Hematopoietic multipotent progenitor cell treated with erythropoietin and hydrocortisone succinate and interleukin-3 and kit ligand, for 6 days (in vitro differentiated cells): ENCODE results near the gene SLC45A1.

Experiments
- DNase-seq: peaks from one replicate; pipeline ENCODE4 v3.0.0-alpha.2; 2015

SLC45A1 gene

DNA sequence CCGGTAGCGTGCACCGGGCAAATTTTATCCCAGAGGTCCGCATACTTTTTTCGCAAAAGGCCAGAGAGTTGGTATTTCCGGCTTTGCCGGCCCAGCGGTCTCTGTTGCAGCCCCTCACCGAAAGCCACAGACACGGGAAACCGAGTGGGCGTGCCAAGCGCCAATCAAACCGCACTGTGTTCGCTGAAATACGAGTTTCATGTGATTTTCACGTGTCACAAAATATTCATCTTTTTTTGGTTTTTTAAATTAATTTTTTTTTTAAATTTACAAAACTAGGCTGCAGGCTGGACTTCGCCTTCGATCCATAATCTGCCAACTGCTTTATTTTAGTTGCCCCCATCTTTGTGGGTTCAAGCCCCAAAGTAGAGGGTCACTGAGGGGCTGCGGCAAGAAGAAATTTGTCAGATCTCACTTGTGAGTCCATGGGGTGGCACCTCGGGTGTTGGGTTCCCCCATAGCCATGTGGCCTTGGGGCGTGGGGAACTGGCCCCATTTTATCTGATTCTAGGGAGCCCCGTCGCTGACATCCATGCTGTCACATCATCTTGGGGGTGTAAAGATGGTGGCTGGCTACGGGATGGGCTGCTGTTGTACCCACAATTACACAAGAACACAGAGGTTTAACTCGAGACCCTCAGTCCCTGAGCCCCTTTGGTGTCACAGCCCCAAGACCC lies 20.8 kb downstream of the SLC45A1 start:
- no peak for DNase-seq

DNA sequence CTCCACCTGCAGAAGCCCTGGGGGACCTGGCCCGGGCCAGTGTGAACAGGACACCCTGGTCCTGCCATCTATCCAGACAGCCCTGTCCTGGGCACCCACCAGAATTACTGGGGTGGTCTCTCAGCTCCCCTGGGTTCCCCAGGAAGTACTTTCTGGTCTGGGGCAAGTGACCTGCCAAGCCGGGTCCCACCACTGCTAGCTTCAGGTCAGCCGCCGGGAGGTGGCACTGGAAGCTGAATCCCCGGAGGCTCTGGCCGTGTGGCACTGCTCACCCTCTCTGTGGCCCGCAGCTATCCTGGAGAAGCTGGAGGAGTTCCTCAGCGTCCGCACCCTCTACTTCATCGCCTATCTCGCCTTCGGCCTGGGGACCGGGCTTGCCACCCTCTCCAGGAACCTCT lies 21.3 kb downstream of the SLC45A1 start:
- no peak for DNase-seq

DNA sequence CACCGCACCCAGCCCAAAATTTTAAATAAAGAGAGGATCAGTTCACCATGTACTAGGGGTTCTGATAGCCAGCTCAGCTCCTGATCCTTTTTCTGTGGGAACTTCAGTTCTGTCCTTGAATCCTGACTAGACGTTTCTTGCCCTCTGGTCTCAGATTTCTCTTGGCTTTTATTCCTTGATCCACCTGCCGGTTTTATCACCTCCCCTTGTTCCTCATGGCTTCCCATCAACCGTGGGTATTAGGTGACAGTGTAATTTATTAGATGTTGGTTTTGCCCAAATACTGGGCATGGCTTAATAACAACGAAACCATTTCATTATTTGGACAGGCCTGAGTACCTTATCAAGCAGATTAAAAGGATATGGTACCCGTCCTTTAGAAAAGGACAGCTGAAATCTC lies 22.5 kb downstream of the SLC45A1 start:
- DNase-seq, result no peak

DNA sequence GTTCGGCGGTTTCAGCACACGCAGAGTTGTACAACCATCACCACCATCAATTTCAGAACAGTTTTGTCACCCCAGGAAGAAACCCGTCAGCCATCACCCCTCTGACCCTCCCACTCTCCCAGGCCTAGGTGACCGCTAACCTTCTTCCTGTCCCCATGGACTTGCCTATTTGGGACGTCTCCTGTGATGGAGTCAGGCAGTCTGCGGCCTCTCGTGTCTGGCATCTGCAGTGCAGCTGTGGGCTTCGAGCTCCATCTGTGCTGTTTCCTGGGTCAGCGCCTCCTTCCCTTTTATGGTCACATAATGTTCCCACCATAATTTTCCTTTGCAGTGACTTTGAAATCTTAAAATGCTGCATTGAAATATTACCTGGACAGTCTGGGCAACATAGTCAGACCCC lies 24.4 kb downstream of the SLC45A1 start:
- DNase-seq, result no peak

DNA sequence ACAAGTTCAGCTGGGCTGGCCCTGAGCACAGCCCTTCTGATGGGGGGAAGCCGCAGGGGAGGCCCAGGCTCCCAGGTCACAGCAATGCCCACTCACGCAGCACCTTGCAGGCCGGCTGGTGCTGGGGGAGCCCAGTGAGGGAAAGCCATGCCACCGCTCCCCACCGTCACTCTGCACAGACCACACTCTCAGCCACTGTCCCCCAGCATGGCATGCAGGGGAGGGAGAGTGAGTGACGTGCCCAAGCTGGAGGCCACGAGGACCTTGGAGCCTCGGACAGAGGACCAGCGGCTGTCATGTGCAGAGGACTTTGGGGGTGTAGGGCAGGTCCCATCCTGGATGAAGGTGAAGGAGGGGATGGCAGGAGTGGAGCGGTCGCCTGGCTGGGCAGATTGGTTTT lies 25.1 kb downstream of the SLC45A1 start:
- no peak for DNase-seq

DNA sequence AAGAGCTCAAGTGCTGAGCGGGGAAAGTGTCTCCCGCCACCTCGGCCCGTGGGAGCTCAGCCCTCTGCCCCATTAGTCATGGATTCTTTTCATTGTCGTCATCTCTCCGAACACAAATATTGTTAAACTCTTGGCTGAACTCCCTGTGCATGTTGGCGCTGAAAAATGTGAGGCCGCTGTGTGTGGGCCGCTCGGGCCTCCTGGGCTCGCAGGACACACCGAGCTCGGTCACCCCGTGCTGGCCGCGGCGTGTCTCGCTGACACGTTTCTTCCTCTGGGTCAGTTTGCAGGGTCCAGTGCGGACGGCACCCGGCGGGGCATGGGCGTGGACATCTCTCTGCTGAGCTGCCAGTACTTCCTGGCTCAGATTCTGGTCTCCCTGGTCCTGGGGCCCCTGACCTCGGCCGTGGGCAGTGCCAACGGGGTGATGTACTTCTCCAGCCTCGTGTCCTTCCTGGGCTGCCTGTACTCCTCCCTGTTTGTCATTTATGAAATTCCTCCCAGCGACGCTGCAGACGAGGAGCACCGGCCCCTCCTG lies 25.6 kb downstream of the SLC45A1 start:
- DNase-seq, result no peak

DNA sequence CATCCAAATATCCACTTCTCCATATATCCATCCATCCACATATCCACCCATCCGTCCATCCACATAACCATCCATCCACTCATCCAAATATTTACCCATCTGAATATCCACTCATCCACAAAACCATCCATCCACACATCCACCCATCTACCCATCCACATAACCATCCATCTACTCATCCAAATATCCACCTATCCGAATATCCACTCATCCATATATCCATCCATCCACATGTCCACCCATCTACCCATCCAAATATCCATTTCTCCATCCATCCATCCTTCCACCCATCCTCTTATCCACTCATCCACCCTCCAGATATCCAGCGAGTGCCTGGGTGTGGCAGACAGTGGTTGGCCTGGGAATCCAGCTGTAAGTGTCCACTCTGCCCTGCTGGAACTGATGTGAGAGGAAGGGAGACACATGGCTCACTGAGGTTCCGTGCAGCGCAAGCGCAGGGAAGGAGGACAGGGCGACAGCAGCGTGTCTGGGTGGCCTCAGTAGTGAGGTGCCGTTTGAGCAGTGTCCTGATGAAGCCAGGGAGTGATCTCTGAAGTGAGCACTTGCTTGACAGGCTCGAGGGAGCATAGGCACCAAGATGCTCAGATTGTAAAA lies 27.1 kb downstream of the SLC45A1 start:
- no peak for DNase-seq

DNA sequence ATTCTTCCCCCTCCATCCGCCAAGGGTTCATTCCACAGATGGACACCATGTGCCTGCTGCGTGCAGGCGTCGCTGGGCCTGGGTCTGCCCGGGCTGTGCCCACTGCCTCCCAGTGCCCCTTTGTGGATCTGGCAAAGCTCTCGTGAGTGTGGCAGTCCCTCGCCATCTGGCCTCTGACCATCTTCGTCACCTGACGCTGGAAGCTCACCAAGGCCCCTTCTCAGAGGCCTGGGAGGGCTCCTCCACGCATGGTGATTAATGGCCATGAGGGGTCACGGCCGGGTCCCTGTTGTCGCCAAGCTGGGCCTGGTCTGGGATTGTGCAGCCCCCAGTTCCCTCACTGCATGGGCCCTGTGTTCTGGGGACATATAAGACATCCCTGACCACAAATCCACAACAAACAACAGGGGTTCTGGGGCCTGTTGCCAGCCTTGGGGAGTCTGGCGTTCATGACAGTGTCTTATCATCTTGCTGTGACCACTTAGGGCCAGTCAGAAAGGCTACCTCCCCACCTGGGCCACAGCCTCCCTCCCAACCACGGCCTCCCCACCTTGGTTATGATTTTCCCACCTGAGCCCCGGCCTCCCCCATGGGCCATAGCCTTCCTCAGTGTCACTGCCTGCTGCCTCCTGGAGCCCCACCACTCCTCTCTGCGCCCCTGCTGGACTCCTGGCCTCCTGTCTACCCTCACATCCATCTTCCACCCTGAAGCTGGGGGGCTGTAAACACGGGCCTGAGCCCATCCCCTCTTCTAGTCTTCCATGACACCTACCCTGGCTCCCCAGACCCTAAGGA lies 27.9 kb downstream of the SLC45A1 start:
- DNase-seq, result no peak

DNA sequence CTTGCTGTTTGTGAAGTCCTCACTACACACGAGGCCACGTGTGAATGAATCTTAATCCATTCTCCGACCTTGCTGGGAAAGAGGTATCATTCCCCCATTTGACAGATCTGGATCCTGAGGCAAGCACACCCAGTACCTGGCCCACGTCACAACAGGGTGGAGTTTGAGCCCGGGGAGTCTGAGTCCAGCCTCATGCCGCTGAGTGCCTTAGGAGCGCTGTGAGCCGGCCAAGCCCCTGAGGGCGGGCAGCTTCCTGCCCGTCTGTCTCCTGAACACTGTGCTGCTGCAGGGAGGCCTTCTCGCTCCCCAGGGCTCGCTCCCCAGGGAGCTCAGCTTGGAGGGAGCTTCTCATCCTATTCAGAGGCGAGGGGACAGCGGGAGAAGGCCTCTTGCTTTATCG lies 29.7 kb downstream of the SLC45A1 start:
- no peak for DNase-seq

DNA sequence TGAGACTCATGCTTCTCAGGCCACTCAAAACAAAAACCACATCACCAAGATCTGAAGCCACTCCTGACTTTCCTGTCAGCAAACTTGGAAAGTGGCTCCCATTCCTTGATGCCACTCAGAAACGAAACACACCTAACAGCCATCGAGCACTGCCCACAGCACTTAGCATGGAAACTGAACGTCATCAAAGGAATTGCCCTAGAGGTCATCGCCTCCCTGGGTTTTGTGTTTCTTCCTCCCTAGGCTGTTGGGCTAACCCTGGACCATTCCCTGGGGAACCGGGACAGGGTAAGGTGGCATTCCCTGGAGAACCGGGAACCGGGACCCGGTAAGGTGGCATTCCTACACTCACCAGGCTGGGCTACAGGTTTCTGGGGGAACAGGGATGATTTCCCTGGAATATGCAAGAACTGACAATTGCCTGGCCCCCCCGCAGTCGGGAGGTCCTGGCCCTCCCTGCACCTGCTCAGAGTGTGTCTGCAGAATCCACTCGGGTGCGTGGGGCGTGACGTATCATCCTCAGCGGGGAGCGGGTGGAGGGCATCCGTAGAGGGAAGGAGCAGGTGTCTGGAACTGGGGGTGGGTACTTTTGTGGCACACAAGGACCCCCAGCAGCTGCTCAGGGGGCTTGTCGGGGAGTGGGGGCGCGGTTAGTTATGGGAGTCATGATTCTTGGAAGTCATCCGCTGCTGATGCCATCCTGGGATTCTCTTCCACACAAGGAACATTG lies 30.3 kb downstream of the SLC45A1 start:
- no peak for DNase-seq

DNA sequence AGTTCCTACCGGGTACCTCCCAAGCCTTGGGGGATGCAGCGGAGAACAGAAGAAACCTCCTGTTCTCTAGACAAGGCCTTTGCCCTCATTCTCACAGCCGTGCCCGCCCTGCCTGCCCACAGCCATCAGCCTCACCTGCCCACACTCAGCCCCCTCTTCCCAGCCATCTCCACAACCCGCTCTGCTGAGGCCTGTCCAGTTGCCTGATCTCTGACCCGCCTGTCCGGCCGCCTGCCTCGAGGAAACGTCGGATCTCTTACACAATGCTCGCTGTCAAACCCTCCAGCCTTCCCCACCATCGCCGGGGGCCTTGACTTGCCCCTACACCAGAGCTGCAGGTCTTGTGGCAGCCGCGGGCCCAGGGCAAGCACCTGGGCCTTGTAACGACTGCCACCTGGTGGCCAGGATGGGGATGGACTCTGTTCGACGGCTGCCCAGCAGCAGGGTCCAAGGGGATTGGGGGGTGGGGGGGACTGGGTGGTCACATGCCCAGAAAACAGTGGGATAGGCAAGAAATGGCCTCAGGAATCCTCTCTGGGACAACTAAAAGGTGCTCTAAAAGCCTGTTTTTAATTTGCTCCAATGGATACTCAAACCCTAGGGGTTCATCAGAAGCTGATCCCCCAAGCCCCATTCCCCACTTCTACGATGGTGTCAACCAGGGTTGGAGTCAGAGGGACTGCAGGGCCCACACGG lies 31.0 kb downstream of the SLC45A1 start:
- peak; percentile 65 for DNase-seq

DNA sequence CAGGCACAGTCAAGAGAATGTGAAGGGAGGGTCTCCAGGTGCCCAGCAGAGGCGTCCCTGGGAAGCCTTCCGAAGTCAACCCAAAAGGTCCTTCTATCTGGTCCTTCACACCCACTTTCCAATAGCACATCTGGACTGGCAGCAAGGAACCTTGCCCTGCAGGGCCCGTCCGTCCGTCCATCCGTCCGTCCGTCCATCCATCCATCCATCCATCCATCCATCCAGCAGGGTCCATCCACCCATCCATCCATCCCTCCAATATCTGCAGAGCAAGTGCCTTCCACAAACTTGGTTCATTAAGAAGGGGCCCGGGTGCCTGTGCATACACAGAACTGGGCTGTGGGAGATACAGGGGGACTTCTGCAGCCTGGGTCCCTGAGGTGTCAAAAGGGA lies 31.6 kb downstream of the SLC45A1 start:
- DNase-seq, result no peak

DNA sequence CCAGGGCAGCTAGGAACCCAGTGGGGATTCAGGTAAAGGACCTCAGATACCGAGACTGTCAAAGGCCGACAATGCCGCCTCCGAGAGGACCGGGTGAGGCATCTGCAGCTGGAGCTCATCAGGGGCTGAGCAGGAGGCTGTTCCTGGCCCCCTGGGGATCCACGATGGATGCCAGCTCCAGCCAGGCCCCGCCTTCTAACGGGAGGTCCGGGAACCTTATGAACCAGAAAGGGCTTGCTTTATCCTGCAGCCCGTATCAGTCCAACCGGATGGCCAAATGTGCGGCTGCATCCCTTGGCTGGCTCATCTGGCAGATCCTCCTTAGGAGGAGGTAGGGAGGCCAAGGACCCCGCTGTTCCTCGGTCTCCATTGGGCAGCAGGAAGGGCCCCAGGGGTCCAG lies 32.0 kb downstream of the SLC45A1 start:
- DNase-seq, result no peak

DNA sequence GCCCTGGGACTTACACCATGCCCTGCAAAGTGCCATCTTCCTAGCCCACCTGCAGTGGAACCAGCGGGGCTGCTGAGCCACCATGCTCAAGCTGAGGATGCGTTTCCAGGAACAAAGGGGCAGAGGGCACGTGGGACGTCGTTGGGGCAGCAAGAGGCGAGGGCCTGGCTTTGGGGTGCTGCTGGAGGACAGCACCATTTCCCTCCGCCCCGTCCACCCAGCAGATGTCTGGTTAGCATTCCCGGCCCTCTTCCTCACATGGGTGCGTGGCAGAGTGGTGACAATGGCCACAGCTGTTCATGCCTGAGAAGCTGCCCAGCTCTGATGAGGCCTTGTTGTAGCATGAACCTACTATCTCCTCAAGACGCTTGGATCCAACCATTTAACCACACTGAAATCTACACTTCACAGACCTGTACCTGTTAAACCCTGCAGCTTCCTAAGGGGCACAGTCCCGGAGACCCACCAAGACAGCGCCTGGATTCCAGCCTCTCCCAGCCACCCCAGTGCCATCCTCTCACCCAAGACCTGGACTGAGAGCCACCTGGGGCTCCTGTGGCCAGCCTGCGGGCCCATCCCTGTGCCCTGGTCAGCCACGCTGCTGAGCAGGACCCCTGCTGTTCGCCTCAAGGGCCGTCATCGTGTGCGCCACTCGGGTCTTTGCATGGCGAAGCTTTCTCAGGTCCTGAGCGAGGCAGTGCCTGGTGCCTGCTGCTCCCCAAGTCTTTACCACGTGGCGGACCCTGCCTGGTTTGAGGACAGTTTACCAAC lies 33.2 kb downstream of the SLC45A1 start:
- DNase-seq, result no peak

DNA sequence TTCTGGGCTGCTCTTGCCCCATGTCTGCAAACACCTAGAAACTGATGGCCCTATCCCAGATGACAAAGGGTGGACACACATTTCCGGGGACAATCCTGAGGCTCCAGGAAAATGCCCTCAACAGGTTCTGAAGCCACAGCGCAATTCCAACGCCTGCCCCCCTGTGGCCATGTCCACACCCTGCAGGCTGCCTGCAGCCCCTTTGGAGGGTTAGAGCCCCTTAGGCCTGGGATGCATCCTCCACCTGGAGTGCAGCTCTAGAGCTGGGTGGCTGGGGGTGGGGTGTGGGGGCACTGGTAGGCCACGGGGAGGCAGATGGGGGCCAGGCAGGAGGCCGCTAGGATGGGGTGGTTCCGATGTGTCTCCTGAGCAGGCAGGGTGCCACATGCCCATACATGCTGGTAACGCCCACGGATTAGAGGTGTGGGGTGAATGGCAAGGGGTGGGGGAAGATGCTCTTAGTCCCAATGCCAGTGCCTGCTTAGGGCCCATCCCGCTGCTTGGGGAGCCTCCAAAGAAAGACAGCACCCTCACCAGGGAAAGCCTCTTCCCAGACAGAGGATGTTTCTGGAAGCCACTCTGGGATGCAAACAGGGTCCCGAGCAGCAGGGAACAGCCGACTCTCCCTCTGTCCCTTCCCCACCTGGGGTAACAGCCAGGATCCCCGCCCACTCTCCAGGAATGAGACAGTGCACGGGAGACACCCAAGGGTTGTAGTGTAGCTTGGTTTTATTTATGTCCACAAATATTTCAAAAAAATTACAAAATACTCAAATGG lies 34.0 kb downstream of the SLC45A1 start:
- DNase-seq, result peak; percentile 40

DNA sequence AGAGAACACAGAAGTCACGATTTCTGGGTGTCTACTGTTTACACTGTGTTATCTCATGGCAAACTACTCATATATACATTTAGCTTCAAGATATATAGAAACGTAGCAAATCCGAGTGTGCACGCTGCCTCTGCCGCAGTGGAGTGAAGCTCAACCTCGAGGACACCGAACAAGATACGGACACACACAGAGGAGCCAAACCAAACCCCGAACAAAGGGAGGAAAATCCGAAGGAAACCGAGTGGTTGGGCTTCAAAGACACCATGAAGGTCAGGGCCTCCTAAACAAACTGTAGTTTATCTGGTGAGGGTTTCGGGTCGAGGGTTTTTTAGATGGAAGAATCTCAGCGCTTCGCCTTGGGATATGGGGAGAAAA lies 34.5 kb downstream of the SLC45A1 start:
- DNase-seq, result no peak

DNA sequence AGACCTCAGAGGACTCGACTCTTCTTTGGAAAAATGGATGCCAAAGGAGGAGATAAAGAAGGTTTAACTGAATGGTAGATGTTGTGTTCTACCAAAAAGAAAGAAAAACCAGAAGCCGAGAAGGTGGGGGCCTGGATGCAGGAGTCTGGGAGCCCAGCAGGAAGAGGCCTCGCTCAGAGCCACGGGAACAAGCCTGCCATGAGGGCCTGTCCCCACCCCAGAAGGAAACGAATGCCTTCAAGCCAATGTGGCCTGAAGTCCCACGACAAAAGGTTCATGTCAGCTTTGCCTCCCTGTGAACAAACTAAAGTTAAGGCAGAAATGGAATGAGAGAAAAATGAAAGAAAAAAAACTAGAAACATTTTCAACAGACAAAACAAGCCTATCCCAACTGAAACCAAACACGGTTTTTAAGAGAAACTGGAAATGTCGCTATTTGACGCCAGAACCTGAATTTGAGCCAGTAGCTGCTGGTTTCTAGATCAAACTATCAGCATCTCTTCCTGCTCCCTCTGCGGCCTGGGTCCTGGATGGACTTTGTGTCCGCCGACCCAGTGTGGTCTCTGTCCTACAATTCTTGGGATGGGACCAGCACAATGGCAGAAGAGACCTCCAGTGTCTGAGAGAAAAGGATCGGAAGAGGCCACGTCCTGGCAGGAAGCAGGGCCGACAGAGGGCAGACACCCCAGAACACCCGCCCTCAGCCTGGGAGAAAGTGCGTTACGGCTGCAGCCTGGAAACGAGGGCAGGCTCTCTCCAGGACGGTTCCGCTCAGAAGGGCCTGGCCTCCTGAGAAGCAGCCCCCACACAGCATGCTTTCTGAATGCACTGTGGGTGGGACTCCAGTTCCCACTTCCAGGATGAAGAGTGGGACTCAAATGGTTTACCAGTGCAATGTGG lies 35.2 kb downstream of the SLC45A1 start:
- DNase-seq, result no peak

DNA sequence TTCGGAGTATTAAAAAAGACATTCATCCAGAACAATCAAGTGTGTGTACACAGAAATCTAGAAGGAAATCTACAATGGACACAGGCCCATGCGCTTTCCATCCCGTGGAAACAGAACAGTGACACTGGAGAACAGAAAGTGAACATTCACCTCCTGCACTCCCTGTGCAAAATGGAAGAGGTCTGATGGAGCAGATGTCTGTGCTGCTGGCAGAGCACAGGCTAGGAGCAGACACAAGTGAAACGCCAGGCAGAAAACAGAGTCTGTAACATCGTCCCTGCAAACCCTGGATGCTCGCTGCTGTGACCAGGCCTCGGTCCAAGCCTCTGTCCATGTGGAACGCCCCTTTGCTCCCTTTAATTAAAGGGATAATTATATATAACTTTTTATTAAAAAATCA lies 36.1 kb downstream of the SLC45A1 start:
- DNase-seq, result no peak

DNA sequence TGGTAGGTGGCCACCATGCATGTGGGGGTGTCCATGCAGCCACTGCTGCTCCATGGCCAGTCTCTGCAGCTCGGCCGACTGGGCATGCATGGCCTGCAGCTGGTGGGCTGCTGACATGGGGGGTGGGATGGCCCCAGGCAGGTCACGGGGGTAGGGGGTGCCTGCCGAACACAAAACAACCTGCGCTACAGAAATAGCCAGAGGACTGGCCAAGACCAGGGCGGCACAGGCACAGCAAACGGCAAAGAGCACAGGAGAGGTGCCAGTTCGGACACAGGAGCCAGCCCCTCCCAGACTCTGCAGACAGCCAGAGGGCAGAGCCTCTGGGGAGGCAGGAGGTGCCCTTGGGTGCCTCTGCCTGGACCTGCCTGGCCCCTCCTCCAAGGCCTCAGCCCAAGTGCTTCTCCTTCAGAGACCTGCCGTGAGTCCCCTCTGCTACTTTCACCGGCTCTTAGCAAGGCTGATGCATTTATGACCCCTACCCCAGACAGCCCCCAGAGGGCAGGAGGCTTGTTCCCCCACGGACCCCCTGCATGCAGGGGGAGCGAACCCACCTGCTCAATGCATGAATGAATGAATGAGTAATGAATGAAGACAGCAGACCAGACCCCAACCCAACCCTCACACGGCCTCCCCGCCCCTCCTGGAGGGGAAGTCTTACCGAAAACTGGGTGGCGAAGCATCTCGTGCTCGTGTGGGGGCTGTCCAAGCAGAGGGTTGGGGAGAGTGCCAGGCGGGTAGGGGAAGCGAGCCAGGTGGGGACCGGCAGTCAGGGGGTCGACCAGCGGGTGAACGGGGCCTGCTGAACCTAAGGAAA lies 37.7 kb downstream of the SLC45A1 start:
- DNase-seq, result no peak
